GM15510 (cell line): ENCODE measurements around the gene COX7A1.

ENCODE experiments used
- POLR2A ChIP-seq: IDR thresholded peaks from 3 replicates; pipeline ENCODE4 v1.6.1; 2011; ENCODE audit warnings: borderline replicate concordance; ENCODE audit not compliant: insufficient read length; ENCODE audit errors: extremely low read depth

Gene COX7A1

DNA sequence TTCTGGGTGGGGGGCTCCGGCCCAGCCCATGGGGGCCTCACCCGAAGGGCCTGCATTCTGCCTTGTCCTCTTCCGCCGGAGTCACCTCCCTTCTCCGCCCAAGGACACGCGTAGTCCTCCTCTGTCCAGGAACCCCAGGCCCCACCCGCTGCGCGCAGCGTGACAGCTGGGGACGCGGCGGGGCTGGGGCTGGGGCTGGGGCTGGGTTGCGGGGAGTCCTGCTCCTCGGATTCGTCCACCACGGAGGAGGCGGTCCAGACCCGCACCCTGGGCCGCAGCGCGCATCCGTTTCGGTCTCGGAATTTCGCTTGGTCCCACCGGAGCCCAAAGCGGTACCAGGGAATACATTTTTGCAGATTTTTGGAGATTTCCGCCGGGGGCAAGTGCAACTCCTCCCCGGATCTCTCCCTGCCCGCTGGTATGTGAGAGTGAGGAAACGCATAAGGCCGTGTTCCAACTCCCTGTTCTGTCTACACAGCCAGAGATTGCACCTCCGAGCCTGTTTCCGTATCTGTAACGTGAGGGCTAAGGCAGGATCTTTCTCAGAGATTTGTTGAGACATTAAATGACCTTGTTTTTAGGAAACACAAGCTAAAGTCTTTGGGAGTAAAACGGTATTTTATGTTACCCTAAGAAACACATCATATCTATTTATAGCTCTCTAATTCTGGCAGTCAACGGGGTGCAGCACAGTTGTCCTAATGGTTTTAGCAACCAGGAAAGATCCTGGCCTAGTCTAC lies at the start of gene COX7A1:
Gene COX7A1, minus strand, starts transcription at position 96 of the 740 bp plus-strand sequence. Its CDS starts 40 bp downstream, at position 56.
- TF ChIP-seq POLR2A = no peak

DNA sequence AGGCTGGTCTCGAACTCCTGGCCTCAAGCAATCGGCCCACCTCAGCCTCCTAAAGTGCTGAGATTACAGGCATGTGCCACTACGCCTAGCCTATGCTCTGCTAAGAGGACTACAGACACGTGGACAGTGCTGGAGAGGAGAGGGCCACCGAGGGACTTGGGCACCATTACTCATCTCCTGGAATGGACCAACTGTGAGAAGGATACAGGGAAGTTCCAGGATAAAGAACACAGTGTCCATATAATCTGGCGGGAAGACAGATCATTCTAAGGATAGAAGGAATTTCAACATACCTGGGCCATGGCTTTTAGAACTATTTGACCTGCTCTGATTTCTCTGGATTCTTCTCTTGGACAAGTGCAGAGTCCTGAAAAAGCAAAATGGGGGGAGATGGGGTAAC lies 49.4 kb upstream of the COX7A1 start:
- TF ChIP-seq POLR2A = no peak

DNA sequence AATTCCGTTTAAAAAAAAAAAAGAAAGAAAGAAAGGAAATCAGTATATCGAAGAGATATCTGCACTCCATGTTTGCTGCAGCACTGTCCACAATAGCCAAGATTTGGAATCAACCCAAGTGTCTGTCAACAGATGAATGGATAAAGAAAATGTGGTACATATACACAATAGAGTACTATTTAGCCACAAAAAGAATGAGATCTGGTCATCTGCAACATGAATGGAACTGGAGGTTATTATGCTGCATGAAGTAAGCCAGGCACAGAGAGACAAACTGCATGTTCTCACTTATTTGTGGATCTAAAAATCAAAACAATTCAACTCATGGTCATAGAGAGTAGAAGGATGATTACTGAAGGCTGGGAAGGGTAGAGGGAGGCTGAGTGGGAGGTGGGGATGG lies 45.9 kb upstream of the COX7A1 start:
- TF ChIP-seq POLR2A = no peak

DNA sequence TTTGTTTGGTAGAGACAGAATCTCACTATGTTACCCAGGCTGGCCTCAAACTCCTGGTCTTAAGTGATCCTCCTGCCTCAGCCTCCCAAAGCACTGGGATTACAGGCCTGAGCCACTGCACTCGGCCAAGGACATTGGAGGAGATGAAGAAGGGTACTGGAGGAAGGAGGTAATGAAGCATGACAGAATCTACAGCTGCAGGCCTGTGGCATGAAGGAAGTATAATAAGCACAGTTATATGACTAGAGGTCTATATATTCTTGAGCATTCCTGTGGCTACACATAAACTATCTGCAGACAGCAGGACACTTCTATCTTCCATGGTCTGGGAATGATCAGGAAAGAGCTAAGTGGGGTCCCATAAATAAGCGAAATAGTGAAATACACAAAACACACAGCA lies 44.0 kb upstream of the COX7A1 start:
- TF ChIP-seq POLR2A = no peak

DNA sequence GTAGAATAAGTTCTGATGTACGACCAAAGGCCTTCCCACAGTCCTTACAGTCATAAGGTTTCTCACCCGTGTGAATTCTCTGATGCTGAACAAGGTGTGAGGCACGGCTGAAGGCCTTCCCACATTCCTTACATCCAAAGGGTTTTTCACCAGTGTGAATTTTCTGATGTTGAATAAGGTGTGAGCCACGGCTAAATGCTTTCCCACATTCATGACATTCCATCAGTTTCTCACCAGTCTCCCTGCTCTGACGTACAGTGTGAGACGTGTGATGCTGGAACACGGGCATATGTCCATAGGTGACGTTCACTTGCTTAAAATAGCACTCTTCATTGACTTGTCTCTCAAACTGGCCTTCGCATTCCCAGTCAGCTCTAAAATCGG lies 31.0 kb upstream of the COX7A1 start:
- no peak for TF ChIP-seq POLR2A

DNA sequence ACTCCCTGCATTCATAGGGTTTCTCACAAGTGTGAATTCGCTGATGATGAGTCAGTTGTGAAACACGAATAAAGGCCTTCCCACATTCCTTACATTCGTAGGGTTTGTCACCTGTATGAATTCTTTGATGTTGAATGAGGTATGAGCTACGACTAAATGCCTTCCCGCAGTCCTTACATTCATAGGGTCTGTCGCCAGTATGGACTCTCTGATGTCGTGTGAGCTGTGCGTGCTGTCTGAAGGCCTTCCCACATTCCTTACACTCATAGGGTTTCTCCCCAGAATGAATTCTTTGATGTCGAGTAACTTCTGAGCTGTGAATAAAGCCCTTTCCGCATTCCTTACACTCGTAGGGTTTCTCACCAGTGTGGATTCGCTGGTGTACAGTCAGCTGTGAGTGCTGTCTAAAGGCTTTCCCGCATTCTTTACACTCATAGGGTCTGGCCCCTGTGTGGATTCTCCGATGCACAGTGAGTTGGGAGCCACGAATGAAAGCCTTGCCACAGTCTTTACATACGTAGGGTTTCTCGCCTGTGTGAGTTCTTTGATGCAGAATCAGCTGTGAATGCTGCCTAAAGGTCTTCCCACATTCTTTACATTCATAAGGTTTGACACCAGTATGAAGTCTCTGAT lies 30.5 kb upstream of the COX7A1 start:
- TF ChIP-seq POLR2A = no peak

DNA sequence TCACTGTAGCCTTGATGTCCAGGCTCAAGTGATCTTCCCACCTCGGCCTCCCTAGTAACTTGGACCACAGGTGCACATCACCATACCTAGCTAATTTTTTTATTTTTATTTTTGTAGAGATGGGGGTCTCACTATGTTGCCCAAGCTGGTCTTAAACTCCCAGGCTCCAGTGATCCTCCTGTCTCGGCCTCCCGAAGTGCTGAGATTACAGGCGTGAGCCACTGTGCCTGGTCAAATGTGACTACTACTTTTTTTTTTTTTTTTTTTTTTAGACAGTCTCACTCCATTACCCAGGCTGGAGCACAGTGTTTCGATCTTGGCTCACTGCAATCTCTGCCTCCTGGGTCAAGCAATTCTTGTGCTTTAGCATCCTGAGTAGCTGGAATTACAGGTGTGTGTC lies 20.6 kb upstream of the COX7A1 start:
- no peak for TF ChIP-seq POLR2A

DNA sequence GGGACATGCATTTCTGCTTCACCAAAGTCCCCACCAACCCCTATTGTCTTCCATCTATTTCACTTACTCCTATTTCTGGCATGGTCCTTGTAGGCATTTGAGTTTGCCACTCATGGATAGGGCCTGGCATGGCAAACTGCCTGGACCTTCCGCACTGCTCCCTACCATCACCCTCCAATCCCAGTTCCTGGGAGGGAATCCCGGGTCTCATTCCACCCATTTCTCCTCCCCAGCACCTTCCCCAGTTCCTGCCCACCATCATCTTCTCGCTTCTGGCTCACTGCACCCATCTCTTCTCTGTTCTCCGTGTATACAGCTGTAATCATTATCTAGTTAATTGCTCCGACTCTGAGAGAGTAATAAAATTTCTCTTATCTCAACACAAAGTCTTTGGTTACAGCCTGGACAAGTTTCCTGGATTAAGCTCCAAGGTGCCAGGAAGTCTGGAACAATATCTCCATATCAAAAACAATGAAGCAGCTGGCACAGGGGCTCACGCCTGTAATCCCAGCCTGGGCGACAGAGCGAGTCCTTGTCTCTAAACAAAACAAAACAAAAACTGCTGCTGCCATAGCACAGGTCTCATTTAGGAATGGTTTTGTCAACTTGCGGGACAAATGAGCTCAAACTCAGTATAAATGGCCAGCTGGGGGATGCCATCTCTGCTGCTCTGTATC lies 17.0 kb upstream of the COX7A1 start:
- no peak for TF ChIP-seq POLR2A

DNA sequence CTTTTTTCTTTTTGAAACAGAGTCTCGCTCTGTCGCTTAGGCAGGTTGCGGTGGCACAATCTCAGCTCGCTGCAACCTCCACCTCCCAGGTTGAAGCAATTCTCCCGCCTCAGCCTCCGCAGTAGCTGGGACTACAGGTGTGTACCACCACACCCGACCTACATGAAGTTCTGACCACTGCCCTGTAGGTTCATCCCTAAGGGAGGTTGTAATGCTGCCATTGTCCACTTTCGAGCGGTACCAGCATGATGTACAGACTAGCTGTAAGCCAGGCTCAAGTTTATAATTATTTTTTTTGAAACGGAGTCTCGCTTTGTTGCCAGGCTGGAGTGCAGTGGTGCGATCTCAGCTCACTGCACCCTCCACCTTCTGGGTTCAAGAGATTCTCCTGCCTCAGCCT lies 11.6 kb upstream of the COX7A1 start:
- TF ChIP-seq POLR2A = no peak

DNA sequence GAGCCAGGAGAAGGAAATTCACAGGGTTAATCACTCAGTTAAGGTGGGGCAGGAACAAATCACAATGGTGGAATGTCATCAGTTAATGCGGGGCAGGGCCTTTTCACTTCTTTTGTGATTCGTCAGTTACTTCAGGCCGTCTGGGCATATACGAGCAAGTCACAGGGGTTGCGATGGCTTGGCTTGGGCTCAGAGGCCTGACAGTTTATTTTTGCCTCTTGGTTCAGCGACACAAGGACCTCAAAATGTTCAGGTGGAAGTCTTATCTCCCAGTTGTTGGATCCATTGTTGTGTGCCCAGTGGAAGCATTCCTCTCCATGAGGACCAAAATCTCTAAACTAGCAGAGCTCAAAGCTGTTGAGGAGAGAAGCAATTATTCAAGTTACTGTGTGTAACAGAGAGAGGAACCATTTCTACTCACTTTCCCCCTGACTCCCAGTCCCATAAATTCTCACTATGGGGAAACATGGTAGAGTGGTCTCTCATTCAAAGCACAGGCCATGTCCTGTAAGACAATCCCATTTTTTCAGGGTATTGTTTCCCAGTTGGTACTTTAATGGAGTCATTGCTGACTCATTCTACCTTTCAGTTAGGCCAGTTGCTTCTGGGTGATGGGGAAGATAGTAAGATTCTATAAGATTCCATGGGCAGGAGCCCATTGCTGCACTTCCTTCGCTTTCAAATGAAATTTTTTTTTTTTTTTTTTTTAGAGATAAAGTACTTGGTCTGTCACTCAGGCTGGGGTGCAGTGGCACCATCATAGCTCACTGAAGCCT lies 8.8 kb upstream of the COX7A1 start:
- TF ChIP-seq POLR2A = no peak

DNA sequence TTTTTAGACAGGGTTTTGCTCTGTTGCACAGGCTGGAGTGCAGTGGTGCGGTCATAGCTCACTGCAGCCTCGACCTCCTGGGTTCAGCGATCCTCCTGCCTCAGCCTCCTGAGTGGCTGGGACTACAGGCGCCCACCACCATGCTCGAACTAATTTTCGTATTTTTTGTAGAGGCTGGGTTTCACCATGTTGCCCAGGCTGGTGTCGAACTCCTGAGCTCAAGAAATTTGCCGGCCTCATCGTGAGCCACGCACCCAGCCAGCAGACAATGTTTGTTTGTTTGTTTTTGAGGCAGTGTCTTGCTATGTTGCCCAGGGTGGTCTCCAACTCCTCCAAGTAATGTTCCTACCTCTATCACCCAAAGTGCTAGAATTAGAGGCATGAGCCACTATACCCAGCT lies 879 bp upstream of the COX7A1 start:
- TF ChIP-seq POLR2A = no peak

DNA sequence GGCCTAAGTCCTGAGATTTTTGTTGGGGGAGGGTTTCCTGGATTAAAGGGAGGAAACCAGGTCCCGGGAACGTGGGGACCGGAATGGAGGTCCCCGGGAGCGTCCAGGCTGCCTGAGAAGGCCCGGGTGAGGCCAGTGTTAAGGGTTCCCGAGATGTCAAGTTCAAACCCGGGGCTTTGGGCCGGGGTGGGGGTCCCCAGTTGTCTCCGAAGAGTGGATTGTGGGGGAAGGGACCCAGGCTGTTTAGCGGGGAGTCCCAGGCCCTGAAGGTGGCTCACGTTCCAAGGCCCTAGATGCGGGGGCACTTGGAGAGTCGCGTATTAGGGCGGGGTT lies 262 bp downstream of the COX7A1 start:
- TF ChIP-seq POLR2A = no peak

DNA sequence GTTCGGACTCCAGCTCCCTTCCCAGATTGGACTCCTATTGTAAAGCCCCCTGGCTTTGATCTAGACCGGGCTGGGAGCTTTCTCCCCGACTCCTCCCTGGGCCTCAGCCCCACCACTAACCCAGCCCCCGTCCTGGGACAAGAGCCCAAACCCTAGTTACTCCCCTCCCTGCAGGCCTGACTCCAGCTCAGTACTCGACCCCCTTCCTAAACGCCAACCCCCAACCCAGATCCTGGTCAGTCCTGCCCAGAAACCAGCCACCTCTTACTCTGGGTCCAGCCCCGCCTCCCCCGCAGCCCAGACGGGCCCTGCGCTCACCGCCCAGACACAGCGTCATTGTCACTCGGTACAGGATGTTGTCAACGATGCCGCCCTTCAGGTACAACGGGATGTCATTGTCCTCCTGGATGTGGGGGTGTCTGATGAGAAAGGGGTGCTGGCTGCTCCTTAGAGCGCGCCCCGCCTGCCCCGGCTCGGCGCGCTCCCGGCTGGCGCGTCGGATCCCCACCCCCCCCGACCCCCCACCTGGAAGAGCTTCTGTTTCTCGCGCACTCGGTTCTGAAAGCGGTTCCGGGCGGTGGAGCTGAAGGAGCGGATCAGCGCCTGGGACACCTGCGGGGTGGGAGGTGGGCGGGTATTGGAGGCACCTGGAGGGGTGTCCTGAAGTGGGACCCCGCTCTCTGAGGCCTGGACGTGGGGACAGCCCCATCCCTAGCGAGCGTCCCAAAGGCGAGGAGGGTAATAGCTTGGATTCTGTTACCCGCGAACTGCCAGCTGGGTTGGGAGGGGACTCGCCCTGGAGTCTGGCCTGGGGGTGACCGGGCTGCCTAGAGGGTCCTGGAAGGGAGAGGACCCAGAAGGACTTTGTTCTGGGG lies 866 bp downstream of the COX7A1 start:
- TF ChIP-seq POLR2A = no peak

DNA sequence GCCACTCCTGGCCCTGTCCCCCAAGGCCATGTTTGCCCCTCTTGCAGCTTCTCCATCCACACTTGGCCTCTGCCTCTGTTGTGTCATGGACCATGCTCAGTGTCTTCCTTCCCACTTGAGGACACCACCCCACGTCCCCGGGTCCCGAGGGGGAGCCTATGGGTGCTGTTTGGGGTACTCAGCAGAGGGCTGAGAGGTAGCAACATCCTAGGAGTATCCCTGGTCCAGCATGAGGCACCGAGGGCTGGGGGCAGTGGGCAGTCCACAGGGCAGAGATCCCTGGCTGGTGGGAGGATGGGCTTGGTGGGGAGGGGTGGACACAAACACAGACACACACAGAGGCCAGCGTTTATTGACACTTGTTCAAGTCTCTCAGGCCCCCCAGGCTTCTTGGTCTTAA lies 1.7 kb downstream of the COX7A1 start:
- TF ChIP-seq POLR2A = no peak
